Endothelial cell of hepatic sinusoid (primary cell): ENCODE measurements around the gene CPEB3.
"Not testable (repeated sequence)": the region's sequence is repeated elsewhere in the genome, so short reads cannot be mapped to it uniquely, and the experiment has no call there.

Source experiments
- in situ Hi-C: cut with HindIII; loops from 2 replicates; pipeline ENCODE4 v1.10.0; 2017; ENCODE audit warnings: low sequenced_read_pairs

The CPEB3 gene

GRCh38 chr10:92290837-92291615 lies at the start of gene CPEB3, which contains the start of gene MARCHF5:
CPEB3 (minus strand) TSS chr10:92291078; CDS start chr10:92240350, 50,728 bp downstream.
MARCHF5 (plus strand) TSS chr10:92291167; CDS start chr10:92291495, 328 bp downstream.
- in situ Hi-C loops = loop anchor here (5.0 kb wide), 1 partner anchor 54 kb away; no protein-coding TSS in a partner anchor

DNA sequence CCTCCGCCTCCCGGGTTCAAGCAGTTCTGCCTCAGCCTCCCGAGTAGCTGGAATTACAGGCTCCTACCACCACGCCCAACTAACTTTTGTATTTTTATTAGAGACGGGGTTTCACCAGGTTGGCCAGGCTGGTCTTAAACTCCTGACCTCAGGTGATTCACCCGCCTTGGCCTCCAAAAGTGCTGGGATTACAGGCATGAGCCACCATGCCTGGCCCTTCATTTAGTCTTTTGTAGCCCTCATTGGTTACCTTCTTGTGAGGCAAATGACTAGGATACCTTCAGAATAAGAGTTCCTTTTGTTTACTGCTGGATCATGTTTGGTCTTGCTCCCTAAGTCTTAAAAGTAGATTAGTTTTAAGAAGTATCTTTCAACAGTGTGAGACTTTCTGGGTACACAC lies 39.0 kb upstream of the CPEB3 start:
- in situ Hi-C loops = not testable (repeated sequence)

GRCh38 chr10:92328993-92329392 lies 38.1 kb upstream of the CPEB3 start:
- in situ Hi-C loops = no loop called here

DNA sequence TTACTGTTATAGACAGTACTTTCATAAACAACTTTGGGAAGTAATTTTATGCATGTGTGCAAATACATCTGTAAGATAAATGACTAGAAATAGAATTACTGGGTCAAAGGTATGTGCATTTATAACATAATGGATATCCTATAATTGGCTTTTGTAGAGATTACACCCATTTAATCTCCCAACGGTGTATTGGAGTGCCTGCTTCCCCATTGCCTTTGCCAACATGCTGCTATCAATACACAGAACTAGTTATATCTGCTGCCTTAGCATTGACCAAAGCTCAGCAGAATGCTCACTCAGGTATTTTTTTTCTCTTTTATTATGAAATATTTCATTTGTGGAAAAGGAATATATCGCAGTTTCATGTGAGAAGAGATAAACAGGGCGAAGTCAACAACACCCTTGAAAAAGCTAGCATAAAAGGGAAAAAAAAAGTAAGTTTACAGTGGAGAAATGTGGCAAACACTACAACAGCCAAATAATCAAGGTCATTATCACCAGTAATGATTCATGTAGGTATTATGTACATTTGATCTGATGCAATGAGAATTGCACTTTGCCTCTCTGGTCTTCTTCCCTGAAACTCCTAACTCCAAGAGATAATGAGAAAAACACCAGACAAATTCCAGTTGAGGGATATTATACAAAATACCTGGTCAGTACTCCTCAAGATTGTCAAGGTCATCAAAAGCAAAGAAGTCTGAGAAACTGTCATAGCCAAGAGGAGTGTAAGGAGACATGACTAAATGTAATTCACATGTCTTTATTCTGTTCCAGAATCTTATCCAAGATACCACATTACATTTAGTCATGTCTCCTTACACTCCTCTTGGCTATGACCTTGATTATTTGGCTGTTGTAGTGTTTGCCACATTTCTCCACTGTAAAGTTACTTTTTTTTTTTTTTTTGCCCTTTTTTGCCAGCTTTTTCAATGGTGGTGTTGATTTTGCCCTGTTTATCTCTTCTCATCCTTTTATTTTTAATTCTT lies 36.9 kb upstream of the CPEB3 start:
- in situ Hi-C loops = no loop called here

- in situ Hi-C loops = no loop called here
These were observed 32.2 kb upstream of the CPEB3 start for GRCh38 chr10:92323079-92323478.

DNA sequence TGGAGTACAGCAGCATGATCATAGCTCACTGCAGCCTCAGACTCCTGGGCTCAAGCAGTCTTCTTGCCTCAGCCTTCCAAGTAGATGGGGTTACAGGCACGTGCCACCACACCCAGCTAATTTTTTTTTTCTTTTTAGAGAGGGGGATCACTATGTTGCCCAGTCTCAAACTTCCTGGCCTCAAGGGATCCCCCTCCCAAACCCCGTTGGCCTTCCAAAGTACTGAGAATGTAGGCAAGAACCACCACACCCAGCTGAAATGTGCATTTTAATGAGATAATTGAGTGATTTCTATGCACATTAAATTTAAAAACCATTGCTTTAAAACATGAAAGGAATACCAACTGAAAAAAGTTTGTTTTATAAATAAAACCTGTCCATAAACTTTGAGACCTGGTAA lies 25.7 kb upstream of the CPEB3 start:
- in situ Hi-C loops = no loop called here

GRCh38 chr10:92313750-92314149 lies 22.9 kb upstream of the CPEB3 start:
- in situ Hi-C loops = no loop called here

- in situ Hi-C loops = no loop called here
These were observed 18.4 kb upstream of the CPEB3 start for GRCh38 chr10:92309272-92309671.

DNA sequence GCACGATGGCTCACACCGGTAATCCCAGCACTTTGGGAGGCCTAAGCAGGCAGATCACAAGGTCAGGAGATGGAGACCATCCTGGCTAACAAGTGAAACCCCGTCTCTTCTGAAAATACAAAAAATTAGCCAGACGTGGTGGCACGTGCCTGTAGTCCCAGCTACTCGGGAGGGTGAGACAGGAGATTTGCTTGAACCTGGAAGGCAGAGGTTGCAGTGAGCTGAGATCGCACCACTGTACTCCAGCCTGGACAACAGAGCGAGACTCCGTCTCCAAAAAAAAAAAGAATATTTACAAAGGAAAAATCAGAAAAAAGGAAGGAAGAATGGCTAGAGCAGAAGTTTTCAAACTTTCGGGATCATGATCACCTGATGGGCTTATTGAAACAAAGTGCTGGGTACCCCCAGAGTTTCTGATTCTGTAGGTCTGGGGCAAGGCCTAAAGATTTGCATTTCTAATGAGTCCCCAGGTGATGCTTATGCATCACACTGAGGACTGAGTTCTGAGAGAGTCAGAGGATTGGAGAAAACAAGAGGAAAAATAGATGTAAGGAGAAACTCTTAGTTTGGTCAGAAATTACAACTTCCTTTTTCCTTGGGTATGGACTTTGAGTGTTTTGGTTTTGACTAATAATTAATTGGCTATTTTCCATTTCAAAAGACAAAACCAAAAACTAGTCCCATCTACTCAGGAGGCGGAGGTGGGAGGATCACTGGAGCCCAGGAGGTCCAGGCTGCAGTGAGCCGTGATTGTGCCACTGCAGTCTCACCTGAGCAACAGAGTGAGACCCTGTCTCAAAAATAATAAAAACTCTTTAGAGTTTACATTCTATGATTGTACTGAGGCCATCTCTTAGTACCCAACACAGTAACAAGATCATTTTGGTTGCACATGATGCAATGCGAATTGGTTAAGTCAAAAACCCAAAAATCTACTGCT lies 14.5 kb upstream of the CPEB3 start:
- in situ Hi-C loops = no loop called here

- in situ Hi-C loops = loop anchor here (5.0 kb wide), 1 partner anchor 53 kb away; no protein-coding TSS in a partner anchor
These were observed 13.2 kb upstream of the CPEB3 start for GRCh38 chr10:92304061-92304460.

GRCh38 chr10:92303096-92303495 lies 12.2 kb upstream of the CPEB3 start:
- in situ Hi-C loops = loop anchor here (5.0 kb wide), 1 partner anchor 54 kb away; no protein-coding TSS in a partner anchor

- in situ Hi-C loops = no loop called here
These were observed 7.6 kb upstream of the CPEB3 start for GRCh38 chr10:92298487-92298886.

GRCh38 chr10:92291921-92292845 lies 1.3 kb upstream of the CPEB3 start:
- in situ Hi-C loops = loop anchor here (5.0 kb wide), 1 partner anchor 55 kb away; no protein-coding TSS in a partner anchor

GRCh38 chr10:92291616-92291865 lies 663 bp upstream of the CPEB3 start:
- in situ Hi-C loops = loop anchor here (5.0 kb wide), 1 partner anchor 54 kb away; no protein-coding TSS in a partner anchor

DNA sequence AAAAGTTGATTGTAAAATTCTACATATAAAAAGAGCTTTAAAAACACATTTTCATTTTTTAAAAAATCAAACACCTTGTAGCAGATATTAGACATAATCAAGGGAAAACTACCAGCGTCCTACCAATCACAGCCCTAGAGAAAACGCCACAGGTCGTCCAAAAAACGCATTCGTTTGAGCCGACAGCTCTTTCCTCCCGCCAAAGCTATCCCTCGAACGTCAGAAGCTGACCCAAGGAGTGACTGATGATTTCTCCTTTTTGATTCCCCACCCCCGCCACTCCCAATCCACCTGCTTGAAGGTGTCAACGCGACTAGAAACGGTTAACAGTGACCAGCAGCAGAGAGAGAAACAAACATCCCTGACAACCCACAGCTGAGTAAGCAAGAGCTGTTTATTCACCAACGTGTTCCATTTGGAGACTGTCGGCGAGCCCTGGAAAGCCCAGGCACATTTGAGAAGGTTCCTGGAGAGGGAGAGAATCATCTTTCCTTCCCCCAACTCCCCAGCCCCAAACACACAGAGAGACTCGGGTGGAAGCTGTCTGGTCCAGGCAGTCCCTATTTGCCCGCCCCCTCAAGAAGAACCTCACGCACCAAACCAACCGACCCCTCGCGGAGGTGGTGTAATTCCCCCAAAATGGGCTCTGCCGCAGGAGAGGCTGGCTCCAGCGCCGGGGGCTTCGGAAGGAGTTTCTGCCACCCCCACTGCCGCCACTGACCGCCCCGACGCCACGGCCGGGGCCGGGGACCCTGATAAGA lies 622 bp downstream of the CPEB3 start:
- in situ Hi-C loops = loop anchor here (5.0 kb wide), 1 partner anchor 53 kb away; no protein-coding TSS in a partner anchor

DNA sequence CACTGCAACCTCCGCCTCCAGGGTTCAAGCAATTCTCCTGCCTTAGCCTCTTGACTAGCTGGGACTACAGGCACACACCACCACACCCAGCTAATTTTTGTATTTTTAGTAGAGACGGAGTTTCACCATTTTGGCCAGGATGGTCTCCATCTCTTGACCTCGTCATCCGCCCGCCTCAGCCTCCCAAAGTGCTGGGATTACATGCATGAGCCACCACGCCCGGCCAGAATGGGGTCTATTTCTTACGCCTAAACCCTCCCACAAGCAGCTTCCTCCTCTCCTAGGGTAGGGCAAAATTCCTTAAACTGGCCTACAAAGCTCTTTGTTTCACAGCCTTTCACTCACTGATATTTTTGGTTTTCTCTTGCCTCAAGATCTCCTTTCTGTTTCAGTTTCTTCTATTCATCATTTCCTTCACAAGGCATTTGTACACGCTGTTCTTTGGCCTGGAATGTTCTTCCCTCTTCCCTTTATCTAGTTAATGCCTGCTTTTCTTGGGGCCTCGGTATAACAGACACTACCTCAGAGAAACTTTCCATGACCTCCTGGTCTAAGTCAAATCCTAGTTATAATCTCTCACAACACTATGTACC lies 6.7 kb downstream of the CPEB3 start:
- in situ Hi-C loops = no loop called here

GRCh38 chr10:92278996-92279696 lies 11.7 kb downstream of the CPEB3 start:
- in situ Hi-C loops = no loop called here

DNA sequence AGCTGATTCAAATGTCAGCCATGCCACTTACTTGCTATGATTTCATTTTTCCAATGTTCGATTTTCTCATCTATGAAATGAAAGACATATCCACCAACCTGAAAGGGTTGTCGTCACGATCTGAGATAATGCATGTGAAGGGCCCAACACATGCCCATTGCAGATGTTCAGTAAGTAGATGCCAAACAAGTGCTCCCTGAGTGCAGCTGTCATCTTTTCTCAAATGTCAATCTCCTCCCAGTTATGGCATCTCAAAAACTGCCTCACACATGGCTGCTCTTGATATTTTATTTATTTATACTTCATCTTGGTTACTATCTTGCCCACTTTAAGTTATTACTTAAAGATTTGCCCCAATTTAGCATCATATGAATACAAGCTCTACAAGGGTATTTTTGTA lies 16.8 kb downstream of the CPEB3 start:
- in situ Hi-C loops = no loop called here
